IMR-90 (cell line): ENCODE results near the gene LTBP4. TPM values are rescaled to one million over a fixed set of nuclear protein-coding genes. Genes with fewer than 3 reads are reported as not detected.
A peak's percentile ranks its signal among the peaks of the same experiment; 100 is the strongest.

Experiments used
- ATAC-seq: fragments of 200-7000 bp; cut with Tn5 transposase; 2 replicates; pipeline ENCODE4 v1.9.1; 2020; ENCODE audit warnings: low read depth, mild to moderate bottlenecking, moderate library complexity
- BruUV-seq: library from RNA; stranded (reverse); fragments of 400-500 nt; replicated peaks from 2 replicates; lab custom pipeline; 2021; lab: Mats Ljungman, UMichigan
- CTCF ChIA-PET: fragments of 300-600 bp; formaldehyde crosslinking; extraction: SDS; loops from one replicate; lab custom pipeline; 2021; ENCODE audit warnings: antibody characterized with exemption; lab: Yijun Ruan, JAX
- POLR2A ChIA-PET: fragments of 300-600 bp; sonication (Branson Sonifier 250); formaldehyde crosslinking; loops from one replicate; lab custom pipeline; 2022; ENCODE audit warnings: antibody characterized with exemption; ENCODE audit not compliant: unreplicated experiment; lab: Charles Lee
- DNase-seq: peaks from one replicate; pipeline ENCODE4 v3.0.0; 2013
- H2AFZ ChIP-seq: replicated peaks from 2 replicates; pipeline ENCODE3; 2013; ENCODE audit warnings: low read length, mild to moderate bottlenecking; ENCODE audit not compliant: poor library complexity
- H2AK5ac ChIP-seq: 2 replicates; pipeline ENCODE4 v1.6.1; 2013; ENCODE audit warnings: low read depth, low read length, inconsistent platforms
- H2AK9ac ChIP-seq: replicated peaks from 2 replicates; pipeline ENCODE3; 2013; ENCODE audit warnings: mild to moderate bottlenecking, low read depth, low read length, moderate library complexity; ENCODE audit not compliant: poor library complexity
- H2BK120ac ChIP-seq: 2 replicates; pipeline ENCODE4 v1.6.1; 2013; ENCODE audit warnings: low read depth, low read length, inconsistent platforms
- H2BK15ac ChIP-seq: 3 replicates; pipeline ENCODE4 v1.6.1; 2013; ENCODE audit warnings: low read depth, low read length, inconsistent platforms
- H2BK20ac ChIP-seq: 2 replicates; pipeline ENCODE4 v1.6.1; 2013; ENCODE audit warnings: low read depth, mild to moderate bottlenecking, inconsistent platforms, low read length, moderate library complexity
- H2BK5ac ChIP-seq: 2 replicates; pipeline ENCODE4 v1.6.1; 2013; ENCODE audit warnings: mild to moderate bottlenecking, low read depth, low read length, inconsistent platforms; ENCODE audit not compliant: poor library complexity, severe bottlenecking
- H3K14ac ChIP-seq: replicated peaks from 2 replicates; pipeline ENCODE4 v1.6.1; 2013; ENCODE audit warnings: low read depth, low read length, inconsistent platforms
- H3K18ac ChIP-seq: 2 replicates; pipeline ENCODE4 v1.6.1; 2013; ENCODE audit warnings: low read depth, low read length, control low read depth
- H3K23ac ChIP-seq: 2 replicates; pipeline ENCODE4 v1.6.1; 2013; ENCODE audit warnings: low read depth, low read length, inconsistent platforms
- H3K27ac ChIP-seq: 2 replicates; pipeline ENCODE4 v1.5.1; 2013; ENCODE audit warnings: mild to moderate bottlenecking, control low read depth, low read length; ENCODE audit not compliant: insufficient read depth
- H3K27me3 ChIP-seq: 2 replicates; pipeline ENCODE4 v1.6.1; 2013; ENCODE audit warnings: low read length; ENCODE audit not compliant: control insufficient read depth, insufficient read depth
- H3K36me3 ChIP-seq: 2 replicates; pipeline ENCODE4 v1.6.1; 2013; ENCODE audit warnings: low read length, mixed read lengths; ENCODE audit not compliant: control insufficient read depth, insufficient read depth
- H3K4ac ChIP-seq: 2 replicates; pipeline ENCODE4 v1.6.1; 2013; ENCODE audit warnings: low read depth, low read length, inconsistent platforms
- H3K4me1 ChIP-seq: 2 replicates; pipeline ENCODE4 v1.6.1; 2013; ENCODE audit warnings: low read length, mixed read lengths; ENCODE audit not compliant: control insufficient read depth, insufficient read depth
- H3K4me2 ChIP-seq: 2 replicates; pipeline ENCODE4 v1.6.1; 2013; ENCODE audit warnings: low read depth, mild to moderate bottlenecking, control low read depth, low read length, moderate library complexity
- H3K4me3 ChIP-seq: 2 replicates; pipeline ENCODE4 v1.5.1; 2013; ENCODE audit warnings: low read depth, mild to moderate bottlenecking, control low read depth, low read length, moderate library complexity; ENCODE audit not compliant: insufficient read depth
- H3K56ac ChIP-seq: 2 replicates; pipeline ENCODE4 v1.6.1; 2013; ENCODE audit warnings: low read length, inconsistent platforms; ENCODE audit not compliant: insufficient read depth; ENCODE audit errors: extremely low read depth
- H3K79me1 ChIP-seq, 2 experiments: 2 replicates each; pipeline ENCODE4 v1.6.1; 2013; ENCODE audit warnings: low read length in 2 of 2, inconsistent platforms in 1 of 2, low read depth in 1 of 2
- H3K9ac ChIP-seq: 2 replicates; pipeline ENCODE4 v1.6.1; 2013; ENCODE audit warnings: low read depth, low read length, control low read depth
- H3K9me1 ChIP-seq: 2 replicates; pipeline ENCODE4 v1.6.1; 2013; ENCODE audit warnings: low read length, inconsistent platforms; ENCODE audit not compliant: insufficient read depth
- H3K9me3 ChIP-seq: 2 replicates; pipeline ENCODE4 v1.6.1; 2013; ENCODE audit warnings: low read length; ENCODE audit not compliant: control insufficient read depth, insufficient read depth
- H4K20me1 ChIP-seq: 2 replicates; pipeline ENCODE4 v1.6.1; 2013; ENCODE audit warnings: low read length, inconsistent platforms; ENCODE audit not compliant: insufficient read depth
- H4K5ac ChIP-seq: 2 replicates; pipeline ENCODE4 v1.6.1; 2013; ENCODE audit warnings: mild to moderate bottlenecking, low read depth, low read length, control low read depth
- H4K8ac ChIP-seq, 2 experiments: 2 replicates each; pipeline ENCODE4 v1.6.1; 2013; ENCODE audit warnings: low read depth in 2 of 2, low read length in 2 of 2, control low read depth in 1 of 2, inconsistent platforms in 1 of 2
- H4K91ac ChIP-seq: 2 replicates; pipeline ENCODE4 v1.6.1; 2013; ENCODE audit warnings: low read depth, low read length, inconsistent platforms; ENCODE audit not compliant: insufficient read depth
- FOS ChIP-seq: fragments of 150-350 bp; IDR thresholded peaks from 2 replicates; pipeline ENCODE4 v1.6.1; 2016; ENCODE audit warnings: low read depth, low read length
- MAZ ChIP-seq: IDR thresholded peaks from 2 replicates; pipeline ENCODE4 v1.6.1; 2012; ENCODE audit warnings: low read depth, mild to moderate bottlenecking, low read length, improper control_type of control experiment, moderate library complexity, borderline replicate concordance
- NFE2L2 ChIP-seq: fragments of 150-350 bp; IDR thresholded peaks from 2 replicates; pipeline ENCODE4 v1.6.1; 2016; ENCODE audit warnings: low read depth, mild to moderate bottlenecking, low read length
- POLR2A ChIP-seq: IDR thresholded peaks from 2 replicates; pipeline ENCODE4 v1.6.1; 2012; ENCODE audit warnings: mild to moderate bottlenecking, low read depth, low read length
- RAD21 ChIP-seq: IDR thresholded peaks from 2 replicates; pipeline ENCODE4 v1.6.1; 2012; ENCODE audit warnings: low read length, improper control_type of control experiment
- RCOR1 ChIP-seq: IDR thresholded peaks from 2 replicates; pipeline ENCODE4 v1.6.1; 2012; ENCODE audit warnings: mild to moderate bottlenecking, low read length, improper control_type of control experiment; ENCODE audit not compliant: insufficient replicate concordance
- WGBS, 2 experiments: methylation state at CpG; one replicate each; pipeline versions ENCODE4 v1.1.5 to v1.1.7; 2013; ENCODE audit warnings: missing lambda C conversion rate in 2 of 2; ENCODE audit not compliant: insufficient read length in 1 of 2; ENCODE audit errors: extremely low coverage in 2 of 2; 5-methylcytosine and 5-hydroxymethylcytosine counted together
- dilution Hi-C: fragments of 300-500 bp; cut with HindIII; formaldehyde crosslinking; loops from one replicate; pipeline ENCODE4 v1.14.3; 2018; ENCODE audit warnings: low sequenced_read_pairs; ENCODE audit not compliant: unreplicated experiment
- in situ Hi-C: fragments of 300-500 bp; cut with MboI; formaldehyde crosslinking; loops from 3 replicates; pipeline ENCODE4 v1.14.3; 2019; ENCODE audit warnings: low sequenced_read_pairs, inconsistent platforms, mixed read lengths
- intact Hi-C: fragments of 100-400 bp; cut with micrococcal nuclease; formaldehyde crosslinking; loops from 2 replicates; pipeline ENCODE4 v1.10.0; 2022
- polyA plus RNA-seq, 3 experiments: library from polyadenylated mRNA; depleted of rRNA; stranded (reverse); fragments of >200 nt; gene quantifications; 2 replicates each; pipeline ENCODE4 v1.2.3, GENCODE V29; 2012; ENCODE audit warnings: low replicate concordance in 1 of 3
- total RNA-seq: library from RNA; depleted of rRNA; stranded (reverse); fragments of >200 nt; gene quantifications from 2 replicates; pipeline ENCODE4 v1.2.3, GENCODE V29; 2012
- TF ChIP-seq, protein P1 (sequence below): fragments of 150-350 bp; IDR thresholded peaks from 2 replicates; pipeline ENCODE4 v1.6.1; 2016; ENCODE audit warnings: low read depth, mild to moderate bottlenecking, low read length, moderate library complexity, borderline replicate concordance

LTBP4 gene
- total and polyA plus RNA-seq, 2 of the 4 experiments (the other 2 are of a cell fraction), result 14.7 to 70.3 TPM

DNA sequence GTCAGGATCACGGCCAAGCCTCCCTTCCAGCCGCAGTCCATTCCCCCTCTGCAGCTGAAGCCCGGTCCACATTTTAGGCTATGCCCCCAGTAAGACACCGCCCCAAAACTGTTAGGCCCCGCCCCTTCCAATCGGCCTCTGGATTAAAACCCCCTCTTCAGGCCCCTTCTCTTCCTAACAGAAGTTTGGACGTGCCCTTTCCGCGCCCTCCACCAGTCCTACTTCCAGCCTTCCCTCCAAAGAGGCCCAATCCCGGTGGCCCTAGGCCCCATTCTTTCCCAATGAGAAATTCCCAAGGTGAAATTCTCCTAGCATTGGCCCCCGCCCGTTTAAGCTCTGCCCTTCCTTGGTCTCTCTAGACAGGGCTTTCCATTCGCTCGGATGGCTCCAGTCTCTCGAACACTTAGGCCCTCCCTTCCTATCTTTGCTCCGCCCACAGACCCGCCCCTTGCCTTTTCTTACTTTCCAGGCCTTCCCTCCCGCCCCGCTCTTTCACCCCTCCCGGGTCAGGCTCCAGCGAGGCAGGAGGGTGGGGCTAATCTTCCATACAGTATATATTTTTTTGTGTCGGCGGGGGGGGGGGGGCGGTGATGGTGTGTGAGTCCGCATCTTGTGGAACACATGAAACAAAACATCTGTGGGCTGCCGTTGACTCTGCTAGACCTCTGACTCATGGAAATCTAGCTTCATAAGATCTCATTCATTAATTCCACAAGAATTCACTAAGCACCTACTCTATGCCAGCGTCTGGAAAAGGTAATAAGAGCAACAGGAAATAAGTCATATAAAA, 13.6 kb downstream of the LTBP4 start:
- H3K9ac ChIP-seq, result peak overlapping the region; percentile 89
- 2% methylated on average over 12 of the region's 27 CpGs; no CpG with 5 or more reads in 1 of the 2 experiments for WGBS, 2 experiments
- peak overlapping the region; percentile 87 for H2AFZ ChIP-seq
- peak overlapping the region; percentile 95 for H2AK9ac ChIP-seq
- peak overlapping the region; percentile 71 for H3K23ac ChIP-seq
- TF ChIP-seq FOS (peak; percentile 74), MAZ (peak; percentile 88), RCOR1 (no peak), NFE2L2 (0 out of 2 replicates have a peak, but pooled peaks have one; percentile 40), RAD21 (no peak), POLR2A (peak; percentile 54; the same call in 1 of the 2 replicates)
- TF ChIP-seq, protein P1, sequence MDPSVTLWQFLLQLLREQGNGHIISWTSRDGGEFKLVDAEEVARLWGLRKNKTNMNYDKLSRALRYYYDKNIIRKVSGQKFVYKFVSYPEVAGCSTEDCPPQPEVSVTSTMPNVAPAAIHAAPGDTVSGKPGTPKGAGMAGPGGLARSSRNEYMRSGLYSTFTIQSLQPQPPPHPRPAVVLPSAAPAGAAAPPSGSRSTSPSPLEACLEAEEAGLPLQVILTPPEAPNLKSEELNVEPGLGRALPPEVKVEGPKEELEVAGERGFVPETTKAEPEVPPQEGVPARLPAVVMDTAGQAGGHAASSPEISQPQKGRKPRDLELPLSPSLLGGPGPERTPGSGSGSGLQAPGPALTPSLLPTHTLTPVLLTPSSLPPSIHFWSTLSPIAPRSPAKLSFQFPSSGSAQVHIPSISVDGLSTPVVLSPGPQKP, result no peak
- H3K9me3 ChIP-seq, result no peaks in the 10 kb centered on the region
- ChIA-PET CTCF (interaction anchor here (0.6 to 1.5 kb wide), 4 partner anchors 11 to 184 kb away, joined by 3 to 11 read pairs (median 4); no protein-coding TSS in a partner anchor), POLR2A (interaction anchor here (1.2 to 1.6 kb wide), 2 partner anchors 12 to 194 kb away, joined by 3 to 7 read pairs; no protein-coding TSS in a partner anchor)
- intact Hi-C loops, result loop anchor here (1.0 kb wide), 3 partner anchors 11 to 172 kb away; no protein-coding TSS in a partner anchor
- H3K56ac ChIP-seq, result peak overlapping the region; percentile 80; the same call in 1 of the 2 replicates
- peak overlapping the region; percentile 89 for H3K4ac ChIP-seq
- peaks cover 39% of the 10 kb centered on the region for H3K36me3 ChIP-seq
- H2BK15ac ChIP-seq, result peak overlapping the region; percentile 60; the same call in 1 of the 3 replicates
- H3K27me3 ChIP-seq, result no peaks in the 10 kb centered on the region
- peak overlapping the region; percentile 96 for H3K27ac ChIP-seq
- peak overlapping the region; percentile 75 for H2BK120ac ChIP-seq
- H4K8ac ChIP-seq, result peak overlapping the region; percentile 63 to 87
- DNase-seq, result peak; percentile 99
- dilution Hi-C loops, result no loop called here
- peaks cover 12% of the 10 kb centered on the region for H3K9me1 ChIP-seq
- peak; percentile 87 for ATAC-seq
- peak overlapping the region; percentile 69 for H3K18ac ChIP-seq
- peak overlapping the region; percentile 17 for H4K5ac ChIP-seq
- peak overlapping the region; percentile 91 for H2AK5ac ChIP-seq
- H4K91ac ChIP-seq, result peak overlapping the region; percentile 78
- H3K79me1 ChIP-seq, result peaks cover 4 to 28% of the 10 kb centered on the region in 2 experiments
- no TSS peak for BruUV-seq
- peak overlapping the region; percentile 64 for H3K4me3 ChIP-seq
- H3K4me2 ChIP-seq, result peak overlapping the region; percentile 62
- H3K14ac ChIP-seq, result peak overlapping the region; percentile 83
- H4K20me1 ChIP-seq, result peaks cover 3% of the 10 kb centered on the region; the same call in 1 of the 2 replicates
- H2BK20ac ChIP-seq, result no peak overlapping the region
- peak overlapping the region; percentile 87 for H2BK5ac ChIP-seq
- in situ Hi-C loops, result no loop called here
- H3K4me1 ChIP-seq, result peaks cover 12% of the 10 kb centered on the region; the same call in 1 of the 2 replicates
